Measurements from ENCODE around the gene DPP9.

DNA sequence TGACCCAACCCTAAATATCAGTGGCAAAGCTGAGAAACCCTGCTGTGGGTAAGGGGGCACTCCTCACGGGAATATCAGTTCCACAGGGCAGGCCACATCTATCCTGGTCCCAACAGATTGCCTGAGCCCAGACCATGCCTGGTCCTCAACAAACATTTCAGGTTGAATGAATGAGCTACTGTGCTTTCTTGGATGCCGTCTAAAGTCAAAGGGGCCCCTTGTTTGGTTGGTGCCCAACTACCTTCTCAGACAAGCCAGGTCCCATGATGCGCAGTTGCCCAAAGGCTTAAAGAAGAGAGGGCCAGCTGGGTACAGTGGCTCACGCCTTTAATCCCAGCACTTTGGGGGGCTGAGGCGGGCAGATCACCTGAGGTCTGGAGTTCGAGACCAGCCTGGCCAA, 2.4 kb downstream of the DPP9 start:
- TF ChIP-seq EZH2phosphoT487 (IDR thresholded peaks at IDR 0.05; ENCODE audit: borderline replicate concordance): no peak
- no peak for TF ChIP-seq CTCF (conservative IDR thresholded peaks at IDR 0.05; ENCODE audit: low read length)
